Left ventricle myocardium inferior (tissue), 1 donor: Measurements from ENCODE around the gene TREML4. TPM values are rescaled to one million over a fixed set of nuclear protein-coding genes. Genes with fewer than 3 reads are reported as not detected.

Experiments used
- DNase-seq: peaks from one replicate; pipeline ENCODE4 v3.0.0-alpha.2; 2020
- H3K27ac ChIP-seq: fragments of 200-600 bp; replicated peaks from 2 replicates; pipeline ENCODE4 v1.8.0; 2021
- H3K27me3 ChIP-seq: fragments of 200-600 bp; 2 replicates; pipeline ENCODE4 v1.8.0; 2021; ENCODE audit warnings: low read depth
- H3K36me3 ChIP-seq: fragments of 200-600 bp; 2 replicates; pipeline ENCODE4 v1.8.0; 2021
- H3K4me1 ChIP-seq: fragments of 200-600 bp; 2 replicates; pipeline ENCODE4 v1.8.0; 2021
- H3K4me3 ChIP-seq: fragments of 200-600 bp; 2 replicates; pipeline ENCODE4 v1.8.0; 2021; ENCODE audit warnings: mild to moderate bottlenecking, moderate library complexity
- H3K9me3 ChIP-seq: fragments of 200-600 bp; replicated peaks from 2 replicates; pipeline ENCODE4 v1.8.0; 2021
- intact Hi-C: fragments of 100-400 bp; cut with micrococcal nuclease; formaldehyde crosslinking; loops from one replicate; pipeline ENCODE4 v1.11.0; 2022
- total RNA-seq: library from RNA; stranded (reverse); fragmentation: NEBNext Ultra II Directional; extraction: Animal tissue kit (Norgen Biotek cat#: 25700); gene quantifications from one replicate; pipeline ENCODE4 v1.2.1, GENCODE V29; 2021
- TF ChIP-seq, protein P1 (sequence below): fragments of 200-600 bp; IDR thresholded peaks from 2 replicates; pipeline ENCODE4 v1.8.0; 2021; ENCODE audit warnings: antibody characterized with exemption, mild to moderate bottlenecking, borderline replicate concordance
- donor health status: DM: no; HTN: yes; CAD: no; lungs with severe emphysema.

The TREML4 gene
- total RNA-seq, 1 donor from 2014 or later: not detected

DNA sequence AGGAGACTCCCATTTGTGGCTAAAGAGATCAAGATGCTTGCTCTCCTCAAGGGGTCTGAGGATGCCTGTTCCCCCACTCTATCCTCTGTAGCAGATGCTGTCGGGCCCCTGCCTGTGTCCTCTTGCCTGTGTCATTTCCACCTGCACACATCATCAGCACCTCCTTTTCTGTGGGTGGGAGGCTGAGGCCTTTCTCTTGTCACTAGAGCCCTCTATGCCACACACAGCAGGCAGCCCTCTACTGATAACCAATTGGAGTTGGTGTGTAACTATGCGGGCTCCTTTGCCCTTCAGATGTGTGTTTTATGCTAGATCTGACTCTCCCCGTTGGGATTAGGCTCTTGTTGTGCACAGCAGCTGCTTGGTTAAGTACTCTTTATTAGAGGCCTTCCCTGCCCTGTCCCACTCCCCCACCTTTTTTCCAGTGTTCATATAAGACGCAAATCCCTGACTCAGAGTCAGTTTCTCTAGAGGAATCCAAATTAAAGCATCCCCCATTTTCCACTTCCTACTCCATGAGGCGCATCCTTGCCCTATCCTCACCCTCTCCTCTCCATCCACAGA lies 34.9 kb upstream of the TREML4 start:
- H3K27me3 ChIP-seq: peaks cover 71% of the 10 kb centered on the region
- H3K27ac ChIP-seq: no peak overlapping the region
- intact Hi-C loops: no loop called here
- H3K9me3 ChIP-seq: peaks cover 16% of the 10 kb centered on the region
- TF ChIP-seq, protein P1, sequence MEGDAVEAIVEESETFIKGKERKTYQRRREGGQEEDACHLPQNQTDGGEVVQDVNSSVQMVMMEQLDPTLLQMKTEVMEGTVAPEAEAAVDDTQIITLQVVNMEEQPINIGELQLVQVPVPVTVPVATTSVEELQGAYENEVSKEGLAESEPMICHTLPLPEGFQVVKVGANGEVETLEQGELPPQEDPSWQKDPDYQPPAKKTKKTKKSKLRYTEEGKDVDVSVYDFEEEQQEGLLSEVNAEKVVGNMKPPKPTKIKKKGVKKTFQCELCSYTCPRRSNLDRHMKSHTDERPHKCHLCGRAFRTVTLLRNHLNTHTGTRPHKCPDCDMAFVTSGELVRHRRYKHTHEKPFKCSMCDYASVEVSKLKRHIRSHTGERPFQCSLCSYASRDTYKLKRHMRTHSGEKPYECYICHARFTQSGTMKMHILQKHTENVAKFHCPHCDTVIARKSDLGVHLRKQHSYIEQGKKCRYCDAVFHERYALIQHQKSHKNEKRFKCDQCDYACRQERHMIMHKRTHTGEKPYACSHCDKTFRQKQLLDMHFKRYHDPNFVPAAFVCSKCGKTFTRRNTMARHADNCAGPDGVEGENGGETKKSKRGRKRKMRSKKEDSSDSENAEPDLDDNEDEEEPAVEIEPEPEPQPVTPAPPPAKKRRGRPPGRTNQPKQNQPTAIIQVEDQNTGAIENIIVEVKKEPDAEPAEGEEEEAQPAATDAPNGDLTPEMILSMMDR: no peak
- DNase-seq: no peak
- no peaks in the 10 kb centered on the region for H3K36me3 ChIP-seq
- H3K4me1 ChIP-seq: no peaks in the 10 kb centered on the region
- H3K4me3 ChIP-seq: no peak overlapping the region

DNA sequence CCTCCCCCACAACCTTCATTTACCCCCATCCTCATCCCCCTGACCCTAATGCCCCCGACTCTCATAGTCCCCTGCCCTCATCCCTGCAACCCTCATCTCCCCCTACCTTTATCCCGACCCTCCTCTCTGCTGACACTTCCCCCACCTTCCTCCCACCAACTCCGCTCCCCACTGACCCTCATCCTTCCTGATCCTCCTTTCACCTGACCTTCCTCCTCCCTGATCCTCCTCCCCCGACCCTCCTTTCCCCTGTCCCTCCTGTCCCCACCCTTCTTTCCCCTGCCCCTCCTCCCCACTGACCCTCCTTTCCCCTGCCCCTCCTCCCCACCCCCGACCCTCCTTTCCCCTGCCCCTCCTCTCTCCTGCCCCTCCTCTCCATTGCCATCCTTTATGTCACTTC lies 34.3 kb upstream of the TREML4 start:
- intact Hi-C loops: no loop called here
- H3K27me3 ChIP-seq: peaks cover 72% of the 10 kb centered on the region

DNA sequence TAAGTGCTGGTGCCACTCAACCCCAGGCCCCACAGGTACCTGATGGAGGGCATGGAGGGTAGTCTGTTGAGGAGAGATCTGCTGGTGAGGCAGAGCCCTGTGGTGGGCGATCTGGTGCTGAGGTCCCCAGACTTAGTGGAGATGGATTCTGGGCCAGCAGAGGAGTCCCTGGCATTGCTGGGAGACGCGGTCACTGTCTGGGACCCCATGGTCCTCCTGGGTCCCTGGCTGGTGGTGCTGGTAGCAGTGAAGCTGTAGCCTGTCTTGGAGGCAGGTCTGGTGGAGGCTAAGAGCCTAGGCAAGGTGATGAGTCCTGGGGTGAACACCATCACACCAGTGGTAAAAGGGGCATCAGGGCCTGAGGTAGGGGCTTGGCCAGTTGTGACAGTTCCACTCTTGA lies 33.8 kb upstream of the TREML4 start:
- TF ChIP-seq, protein P1: no peak
- no peak for DNase-seq
- Histone ChIP-seq H3K27me3 (peaks cover 73% of the 10 kb centered on the region), H3K9me3 (peaks cover 12% of the 10 kb centered on the region), H3K4me3 (no peak overlapping the region), H3K36me3 (no peaks in the 10 kb centered on the region), H3K27ac (no peak overlapping the region), H3K4me1 (no peaks in the 10 kb centered on the region)
- intact Hi-C loops: no loop called here

More for the DNA sequence above, 34.3 kb upstream of the TREML4 start:
- Histone ChIP-seq H3K27ac (no peak overlapping the region), H3K36me3 (no peaks in the 10 kb centered on the region), H3K4me3 (no peak overlapping the region), H3K4me1 (no peaks in the 10 kb centered on the region), H3K9me3 (peaks cover 16% of the 10 kb centered on the region)
- no peak for DNase-seq
- TF ChIP-seq, protein P1: no peak

DNA sequence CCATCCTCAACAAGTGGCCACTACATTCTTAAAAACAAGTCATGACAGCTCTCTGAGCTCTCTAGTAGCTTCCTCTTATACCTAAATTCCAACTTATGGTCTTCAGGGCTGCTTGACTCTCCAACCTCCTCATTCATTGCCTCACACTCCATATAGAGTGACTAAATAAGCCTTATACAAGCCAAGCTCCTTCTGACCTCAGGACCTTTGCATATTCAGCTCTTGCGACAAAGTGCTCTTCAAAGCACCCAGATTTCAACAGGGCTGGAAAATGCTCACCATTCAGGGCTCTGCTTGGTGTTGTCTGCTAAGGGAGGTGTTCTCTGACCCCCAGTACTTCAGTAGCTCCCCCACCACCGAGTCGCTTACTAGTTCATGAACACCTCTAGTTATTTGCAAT lies 30.9 kb upstream of the TREML4 start:
- H3K27me3 ChIP-seq: peaks cover 66% of the 10 kb centered on the region
- no peak for DNase-seq
- H3K9me3 ChIP-seq: no peaks in the 10 kb centered on the region
- no peaks in the 10 kb centered on the region for H3K4me1 ChIP-seq
- no peak overlapping the region for H3K27ac ChIP-seq
- H3K36me3 ChIP-seq: no peaks in the 10 kb centered on the region
- intact Hi-C loops: no loop called here
- TF ChIP-seq, protein P1: no peak
- no peak overlapping the region for H3K4me3 ChIP-seq

DNA sequence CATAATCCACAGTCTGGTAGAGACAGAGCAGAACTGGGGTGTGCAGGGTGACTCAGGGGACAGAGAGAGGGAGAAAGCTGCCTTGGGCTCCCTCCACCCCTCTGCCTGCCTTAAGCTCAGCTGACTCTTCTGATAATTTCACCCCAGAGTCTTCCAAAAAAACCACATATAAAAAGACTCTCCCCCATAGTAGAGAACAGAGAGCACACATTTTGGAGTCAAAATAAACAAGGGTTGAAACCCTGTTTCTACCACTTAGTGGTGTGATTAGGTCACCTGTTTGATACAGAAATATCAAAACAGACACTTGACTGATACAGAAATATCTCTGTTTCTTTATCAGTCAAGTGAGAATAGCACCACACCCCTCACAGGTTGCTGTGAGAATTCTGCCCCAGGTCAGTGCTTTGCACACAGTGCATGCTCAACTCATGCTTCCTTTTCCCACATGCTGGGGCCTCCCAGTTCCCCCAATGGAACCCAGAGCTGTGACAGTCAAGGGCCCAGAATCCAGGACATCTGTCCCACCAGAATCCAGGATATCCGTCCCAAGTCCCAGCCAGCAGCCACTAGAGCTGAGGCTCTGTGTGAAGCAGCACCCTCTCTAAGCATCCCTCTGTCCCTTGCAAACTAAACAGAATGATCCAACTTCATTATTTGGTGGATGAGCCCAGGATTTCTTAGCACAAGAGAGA lies 28.4 kb upstream of the TREML4 start:
- no peaks in the 10 kb centered on the region for H3K36me3 ChIP-seq
- no peak for DNase-seq
- H3K9me3 ChIP-seq: no peaks in the 10 kb centered on the region
- intact Hi-C loops: no loop called here
- H3K27ac ChIP-seq: no peak overlapping the region
- H3K27me3 ChIP-seq: peaks cover 46% of the 10 kb centered on the region
- no peaks in the 10 kb centered on the region for H3K4me1 ChIP-seq
- H3K4me3 ChIP-seq: no peak overlapping the region
- TF ChIP-seq, protein P1: no peak
